HepG2 (cell line): ENCODE results near the gene OSR1. TPM values are rescaled to one million over a fixed set of nuclear protein-coding genes. Genes with fewer than 3 reads are reported as not detected.

ENCODE experiments used
- ARNTL ChIP-seq: sonication (generic); formaldehyde crosslinking; IDR thresholded peaks from 2 replicates; pipeline ENCODE4 v1.4.0; 2020; ENCODE audit warnings: mild to moderate bottlenecking, missing genetic modification reagents
- ATF3 ChIP-seq: sonication (generic); formaldehyde crosslinking; IDR thresholded peaks from 2 replicates; pipeline ENCODE4 v1.4.0; 2020; ENCODE audit warnings: missing genetic modification reagents
- CENPBD1 ChIP-seq: sonication (generic); formaldehyde crosslinking; IDR thresholded peaks from 2 replicates; pipeline ENCODE4 v1.8.0; 2022; ENCODE audit warnings: missing genetic modification reagents, low read depth, mild to moderate bottlenecking, borderline replicate concordance
- DMAP1 ChIP-seq: IDR thresholded peaks from 2 replicates; pipeline ENCODE4 v1.6.1; 2016
- EHMT2 ChIP-seq: fragments of 200-600 bp; sonication (generic); IDR thresholded peaks from 2 replicates; pipeline ENCODE4 v1.7.0; 2017; ENCODE audit warnings: antibody characterized with exemption, low read depth, low read length, borderline replicate concordance
- EZH2 ChIP-seq: conservative IDR thresholded peaks from 2 replicates; pipeline ENCODE4 v1.6.1; 2012; ENCODE audit warnings: mild to moderate bottlenecking, low read depth, low read length, moderate library complexity
- FLYWCH1 ChIP-seq: sonication (generic); formaldehyde crosslinking; IDR thresholded peaks from 2 replicates; pipeline ENCODE4 v1.8.1; 2023; ENCODE audit warnings: mild to moderate bottlenecking, missing genetic modification reagents
- GABPA ChIP-seq, 2 experiments: IDR thresholded peaks; 2 replicates each; pipeline ENCODE4 v1.6.1; 2011 to 2016; ENCODE audit warnings: low read depth in 2 of 2, low read length in 1 of 2, missing biosample characterization in 1 of 2, missing genetic modification characterization in 1 of 2
- HNRNPH1 ChIP-seq: fragments of 200-400 bp; formaldehyde crosslinking; optimal IDR thresholded peaks from 2 replicates; pipeline ENCODE3; 2017; ENCODE audit warnings: mild to moderate bottlenecking, low read depth, low read length
- HOMEZ ChIP-seq: IDR thresholded peaks from 2 replicates; pipeline ENCODE4 v1.6.1; 2016; ENCODE audit warnings: low read depth
- JUND ChIP-seq: sonication (generic); formaldehyde crosslinking; IDR thresholded peaks from 2 replicates; pipeline ENCODE4 v1.8.0; 2022; ENCODE audit warnings: mild to moderate bottlenecking, missing genetic modification reagents
- KAT8 ChIP-seq: IDR thresholded peaks from 2 replicates; pipeline ENCODE4 v1.6.1; 2016; ENCODE audit warnings: missing genetic modification reagents, missing compliant biosample characterization
- MIER3 ChIP-seq: IDR thresholded peaks from 2 replicates; pipeline ENCODE4 v1.6.1; 2016; ENCODE audit warnings: missing compliant biosample characterization, borderline replicate concordance
- NFE2 ChIP-seq: sonication (generic); formaldehyde crosslinking; IDR thresholded peaks from 2 replicates; pipeline ENCODE4 v1.4.0; 2020; ENCODE audit warnings: missing genetic modification reagents
- NFYC ChIP-seq: IDR thresholded peaks from 2 replicates; pipeline ENCODE4 v1.6.1; 2016; ENCODE audit warnings: missing genetic modification reagents, missing compliant biosample characterization
- POLR2AphosphoS2 ChIP-seq: IDR thresholded peaks from 2 replicates; pipeline ENCODE4 v1.6.1; 2011; ENCODE audit warnings: low read depth, low read length, improper control_type of control experiment
- POLR2G ChIP-seq: fragments of 200-400 bp; formaldehyde crosslinking; IDR thresholded peaks from 2 replicates; pipeline ENCODE4 v1.6.1; 2018; ENCODE audit warnings: mild to moderate bottlenecking, low read depth, low read length, moderate library complexity
- SIX4 ChIP-seq: sonication (generic); formaldehyde crosslinking; IDR thresholded peaks from 2 replicates; pipeline ENCODE4 v1.4.0; 2020; ENCODE audit warnings: missing genetic modification reagents
- USF2 ChIP-seq, 2 experiments: sonication (generic) in 1 of 2; formaldehyde crosslinking in 1 of 2; IDR thresholded peaks; 2 replicates each; pipeline versions ENCODE4 v1.5.1 to v1.6.1; 2011 to 2020; ENCODE audit warnings: borderline replicate concordance in 1 of 2, low read depth in 1 of 2, low read length in 1 of 2, mild to moderate bottlenecking in 1 of 2, missing genetic modification reagents in 1 of 2, moderate library complexity in 1 of 2
- ZMYM2 ChIP-seq: sonication (generic); formaldehyde crosslinking; IDR thresholded peaks from 2 replicates; pipeline ENCODE4 v1.8.0; 2022; ENCODE audit warnings: mild to moderate bottlenecking, missing genetic modification reagents
- ZNF230 ChIP-seq: sonication (generic); formaldehyde crosslinking; IDR thresholded peaks from 2 replicates; pipeline ENCODE4 v1.4.0; 2020; ENCODE audit warnings: mild to moderate bottlenecking, missing genetic modification reagents
- ZNF350 ChIP-seq: sonication (generic); formaldehyde crosslinking; IDR thresholded peaks from 2 replicates; pipeline ENCODE4 v1.4.0; 2020; ENCODE audit warnings: mild to moderate bottlenecking, low read depth, missing genetic modification reagents, borderline replicate concordance
- ZNF572 ChIP-seq: sonication (generic); formaldehyde crosslinking; IDR thresholded peaks from 2 replicates; pipeline ENCODE4 v1.5.1; 2020; ENCODE audit warnings: mild to moderate bottlenecking, missing genetic modification reagents
- ZNF691 ChIP-seq: sonication (generic); formaldehyde crosslinking; IDR thresholded peaks from 2 replicates; pipeline ENCODE4 v1.4.0; 2020; ENCODE audit warnings: missing genetic modification reagents, low read depth, mild to moderate bottlenecking, borderline replicate concordance
- polyA plus RNA-seq, 8 experiments: library from polyadenylated mRNA; depleted of rRNA in 3 of 8; stranded (reverse) in 7 of 8; unstranded in 1 of 8; fragments of >200 nt; fragmentation: Illumina TruSeq in 4 of 8; extraction: Trizol in 4 of 8; gene quantifications; 2 replicates each; pipeline versions ENCODE4 v1.2.1 to v1.2.3, GENCODE V29; 2011 to 2016; ENCODE audit warnings: low read depth in 4 of 8, missing spikeins in 1 of 8, mixed read lengths in 1 of 8; ENCODE audit not compliant: insufficient read depth in 1 of 8
- total RNA-seq, 5 experiments: library from RNA; depleted of rRNA; stranded (reverse); fragments of >200 nt; fragmentation: Illumina TruSeq; extraction: Trizol; gene quantifications; 2 replicates each; pipeline ENCODE4 v1.2.3, GENCODE V29; 2016; ENCODE audit warnings: low read depth in 1 of 5

The OSR1 gene
- total and polyA plus RNA-seq, 2 of the 13 experiments (the other 11 are each of a cell fraction or from before 2014, with no cell fraction given): 0.63 to 1.1 TPM

- TF ChIP-seq POLR2G: peak; percentile 99
- peak; percentile 83 for TF ChIP-seq MIER3 (CRISPR knock-in tag)
- no peak for TF ChIP-seq ARNTL
- no peak for TF ChIP-seq EZH2
- peak; percentile 83 for TF ChIP-seq JUND (CRISPR knock-in tag)
- no peak for TF ChIP-seq NFE2 (CRISPR knock-in tag)
- no peak; the same call in 1 of the 2 replicates for TF ChIP-seq ZNF691 (CRISPR knock-in tag)
- peak; percentile 18 for TF ChIP-seq ATF3 (CRISPR knock-in tag)
- no peak; the same call in 1 of the 2 replicates for TF ChIP-seq HOMEZ
- peak; percentile 44; the same call in 1 of the 2 replicates for TF ChIP-seq NFYC (CRISPR knock-in tag)
- no peak for TF ChIP-seq GABPA (IDR thresholded peaks at IDR 0.05; ENCODE audit: low read depth, low read length)
- no peak; the same call in none of the 2 replicates for TF ChIP-seq GABPA (CRISPR knock-in tag; IDR thresholded peaks at IDR 0.05; ENCODE audit: low read depth)
- no peak; the same call in 1 of the 2 replicates for TF ChIP-seq EHMT2
- TF ChIP-seq SIX4 (CRISPR knock-in tag): peak; percentile 51; the same call in 1 of the 2 replicates
- TF ChIP-seq ZNF230 (CRISPR knock-in tag): peak; percentile 92
- peak; percentile 64; the same call in 1 of the 2 replicates for TF ChIP-seq CENPBD1 (CRISPR knock-in tag)
- peak; percentile 94 for TF ChIP-seq ZNF350 (CRISPR knock-in tag)
- peak; percentile 96 for TF ChIP-seq KAT8
- TF ChIP-seq DMAP1 (CRISPR knock-in tag): peak; percentile 89
- TF ChIP-seq ZMYM2 (CRISPR knock-in tag): peak; percentile 95; the same call in 1 of the 2 replicates
- TF ChIP-seq FLYWCH1 (CRISPR knock-in tag): peak; percentile 94; the same call in 1 of the 2 replicates
- TF ChIP-seq HNRNPH1: no peak
- no peak for TF ChIP-seq USF2 (IDR thresholded peaks at IDR 0.05; ENCODE audit: low read depth, low read length)
- no peak for TF ChIP-seq USF2 (CRISPR knock-in tag; IDR thresholded peaks at IDR 0.05; ENCODE audit: borderline replicate concordance)
- TF ChIP-seq ZNF572 (CRISPR knock-in tag): peak; percentile 59; the same call in 1 of the 2 replicates
- peak; percentile 67; the same call in 1 of the 2 replicates for TF ChIP-seq POLR2AphosphoS2
Measured at GRCh38 chr2:19347619-19348562, 10.5 kb downstream of the OSR1 start (continued).
